Parathyroid adenoma (tissue), 2 donors: ENCODE measurements around the gene DNAI2.

Source experiments
- H2AFZ ChIP-seq: fragments of 300-600 bp; sonication (generic); one replicate; pipeline ENCODE4 v1.7.0; 2017; ENCODE audit warnings: antibody characterized with exemption, mild to moderate bottlenecking
- H3K27ac ChIP-seq: fragments of 300-600 bp; sonication (generic); one replicate; pipeline ENCODE4 v1.7.0; 2017
- H3K27me3 ChIP-seq: fragments of 300-600 bp; sonication (generic); one replicate; pipeline ENCODE4 v1.7.0; 2017; ENCODE audit warnings: low read length; ENCODE audit not compliant: control insufficient read depth, insufficient read depth
- H3K36me3 ChIP-seq: fragments of 300-600 bp; sonication (generic); one replicate; pipeline ENCODE4 v1.7.0; 2017; ENCODE audit warnings: low read length; ENCODE audit not compliant: control insufficient read depth, insufficient read depth
- H3K4me1 ChIP-seq: fragments of 300-600 bp; sonication (generic); one replicate; pipeline ENCODE4 v1.7.0; 2017; ENCODE audit warnings: control low read depth
- H3K4me2 ChIP-seq: fragments of 300-600 bp; sonication (generic); one replicate; pipeline ENCODE4 v1.7.0; 2017; ENCODE audit warnings: low read length
- H3K4me3 ChIP-seq: fragments of 300-600 bp; sonication (generic); one replicate; pipeline ENCODE4 v1.7.0; 2017; ENCODE audit warnings: low read depth, low read length
- H3K79me2 ChIP-seq: fragments of 300-600 bp; sonication (generic); one replicate; pipeline ENCODE4 v1.7.0; 2017; ENCODE audit warnings: control low read depth
- H3K9ac ChIP-seq: fragments of 300-600 bp; sonication (generic); one replicate; pipeline ENCODE4 v1.7.0; 2017; ENCODE audit warnings: mild to moderate bottlenecking
- H3K9me3 ChIP-seq: fragments of 300-600 bp; sonication (generic); one replicate; pipeline ENCODE4 v1.7.0; 2017; ENCODE audit warnings: low read length; ENCODE audit not compliant: control insufficient read depth
- TF ChIP-seq, protein P1 (sequence below): fragments of 300-600 bp; sonication (generic); IDR thresholded peaks from one replicate; pipeline ENCODE4 v1.7.0; 2017; ENCODE audit warnings: antibody characterized with exemption, mild to moderate bottlenecking
- donor health status: primary hyperparathyroidism.

The DNAI2 gene

DNA sequence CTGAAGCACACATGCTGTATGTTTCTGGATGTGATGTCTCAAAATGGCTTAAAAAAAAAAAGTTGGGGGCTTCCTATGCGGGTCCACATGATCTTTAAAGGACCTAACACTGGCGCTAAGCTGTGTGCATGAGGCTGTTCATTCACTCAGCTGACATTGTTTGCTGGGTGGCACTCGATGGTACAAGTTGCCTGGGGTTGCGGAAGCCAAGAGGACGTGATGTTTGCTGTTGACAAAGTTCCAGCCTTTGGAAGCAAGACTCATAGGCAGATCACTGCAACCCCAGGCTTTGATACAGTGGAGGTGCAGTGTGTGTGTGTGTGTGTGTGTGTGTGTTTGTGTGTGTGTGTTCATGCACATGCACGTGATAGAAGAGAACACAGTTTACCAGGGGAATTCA is 29.5 kb upstream of the DNAI2 start:
- Histone ChIP-seq H3K27ac (no peak overlapping the region), H3K4me2 (no peak overlapping the region), H2AFZ (no peak overlapping the region), H3K79me2 (no peaks in the 10 kb centered on the region), H3K36me3 (no peaks in the 10 kb centered on the region), H3K27me3 (no peaks in the 10 kb centered on the region), H3K4me3 (no peak overlapping the region), H3K9me3 (no peaks in the 10 kb centered on the region), H3K4me1 (no peaks in the 10 kb centered on the region), H3K9ac (no peak overlapping the region)
- TF ChIP-seq, protein P1, sequence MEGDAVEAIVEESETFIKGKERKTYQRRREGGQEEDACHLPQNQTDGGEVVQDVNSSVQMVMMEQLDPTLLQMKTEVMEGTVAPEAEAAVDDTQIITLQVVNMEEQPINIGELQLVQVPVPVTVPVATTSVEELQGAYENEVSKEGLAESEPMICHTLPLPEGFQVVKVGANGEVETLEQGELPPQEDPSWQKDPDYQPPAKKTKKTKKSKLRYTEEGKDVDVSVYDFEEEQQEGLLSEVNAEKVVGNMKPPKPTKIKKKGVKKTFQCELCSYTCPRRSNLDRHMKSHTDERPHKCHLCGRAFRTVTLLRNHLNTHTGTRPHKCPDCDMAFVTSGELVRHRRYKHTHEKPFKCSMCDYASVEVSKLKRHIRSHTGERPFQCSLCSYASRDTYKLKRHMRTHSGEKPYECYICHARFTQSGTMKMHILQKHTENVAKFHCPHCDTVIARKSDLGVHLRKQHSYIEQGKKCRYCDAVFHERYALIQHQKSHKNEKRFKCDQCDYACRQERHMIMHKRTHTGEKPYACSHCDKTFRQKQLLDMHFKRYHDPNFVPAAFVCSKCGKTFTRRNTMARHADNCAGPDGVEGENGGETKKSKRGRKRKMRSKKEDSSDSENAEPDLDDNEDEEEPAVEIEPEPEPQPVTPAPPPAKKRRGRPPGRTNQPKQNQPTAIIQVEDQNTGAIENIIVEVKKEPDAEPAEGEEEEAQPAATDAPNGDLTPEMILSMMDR = no peak

- Histone ChIP-seq H3K79me2 (no peaks in the 10 kb centered on the region), H3K9me3 (no peaks in the 10 kb centered on the region), H3K27ac (no peak overlapping the region), H3K4me1 (no peaks in the 10 kb centered on the region), H3K4me2 (no peak overlapping the region), H2AFZ (no peak overlapping the region), H3K36me3 (no peaks in the 10 kb centered on the region), H3K9ac (no peak overlapping the region), H3K27me3 (no peaks in the 10 kb centered on the region), H3K4me3 (no peak overlapping the region)
- TF ChIP-seq, protein P1 = no peak
These were observed 28.7 kb upstream of the DNAI2 start for GRCh38 chr17:74245145-74245831.

GRCh38 chr17:74245871-74246270 is 28.2 kb upstream of the DNAI2 start:
- Histone ChIP-seq H2AFZ (no peak overlapping the region), H3K4me2 (no peak overlapping the region), H3K27me3 (no peaks in the 10 kb centered on the region), H3K9ac (no peak overlapping the region), H3K36me3 (no peaks in the 10 kb centered on the region), H3K27ac (no peak overlapping the region), H3K9me3 (no peaks in the 10 kb centered on the region), H3K4me3 (no peak overlapping the region), H3K4me1 (no peaks in the 10 kb centered on the region), H3K79me2 (no peaks in the 10 kb centered on the region)
- TF ChIP-seq, protein P1 = no peak

GRCh38 chr17:74249590-74250270 is 24.3 kb upstream of the DNAI2 start:
- Histone ChIP-seq H2AFZ (no peak overlapping the region), H3K4me1 (no peaks in the 10 kb centered on the region), H3K36me3 (no peaks in the 10 kb centered on the region), H3K9ac (no peak overlapping the region), H3K4me3 (no peak overlapping the region), H3K4me2 (no peak overlapping the region), H3K79me2 (no peaks in the 10 kb centered on the region), H3K27ac (no peak overlapping the region), H3K9me3 (no peaks in the 10 kb centered on the region), H3K27me3 (no peaks in the 10 kb centered on the region)
- TF ChIP-seq, protein P1 = no peak
